ENCODE data around the gene FMN2.

- TF ChIP-seq POLR2A (IDR thresholded peaks at IDR 0.05) = no peak
- TF ChIP-seq, protein P1, sequence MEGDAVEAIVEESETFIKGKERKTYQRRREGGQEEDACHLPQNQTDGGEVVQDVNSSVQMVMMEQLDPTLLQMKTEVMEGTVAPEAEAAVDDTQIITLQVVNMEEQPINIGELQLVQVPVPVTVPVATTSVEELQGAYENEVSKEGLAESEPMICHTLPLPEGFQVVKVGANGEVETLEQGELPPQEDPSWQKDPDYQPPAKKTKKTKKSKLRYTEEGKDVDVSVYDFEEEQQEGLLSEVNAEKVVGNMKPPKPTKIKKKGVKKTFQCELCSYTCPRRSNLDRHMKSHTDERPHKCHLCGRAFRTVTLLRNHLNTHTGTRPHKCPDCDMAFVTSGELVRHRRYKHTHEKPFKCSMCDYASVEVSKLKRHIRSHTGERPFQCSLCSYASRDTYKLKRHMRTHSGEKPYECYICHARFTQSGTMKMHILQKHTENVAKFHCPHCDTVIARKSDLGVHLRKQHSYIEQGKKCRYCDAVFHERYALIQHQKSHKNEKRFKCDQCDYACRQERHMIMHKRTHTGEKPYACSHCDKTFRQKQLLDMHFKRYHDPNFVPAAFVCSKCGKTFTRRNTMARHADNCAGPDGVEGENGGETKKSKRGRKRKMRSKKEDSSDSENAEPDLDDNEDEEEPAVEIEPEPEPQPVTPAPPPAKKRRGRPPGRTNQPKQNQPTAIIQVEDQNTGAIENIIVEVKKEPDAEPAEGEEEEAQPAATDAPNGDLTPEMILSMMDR (IDR thresholded peaks at IDR 0.05) = no peak
Measured at GRCh38 chr1:240074908-240075307, 16.8 kb upstream of the FMN2 start.

Data from body of pancreas (tissue), 4 donors.